Lower leg skin (tissue), 4 donors: ENCODE results near the gene STPG2. TPM values are rescaled to one million over a fixed set of nuclear protein-coding genes. Genes with fewer than 3 reads are reported as not detected.

Experiments
- DNase-seq, 2 donors: peaks; one replicate each; pipeline ENCODE4 v3.0.0-alpha.2; 2019; ENCODE audit warnings: low spot score in 2 of 2
- H3K4me3 ChIP-seq: fragments of 200-600 bp; sonication (generic); 2 replicates; pipeline ENCODE4 v1.5.1; 2017; ENCODE audit warnings: mild to moderate bottlenecking, low read depth; ENCODE audit not compliant: poor library complexity, severe bottlenecking
- POLR2A ChIP-seq, 2 donors: fragments of 450-650 bp; IDR thresholded peaks; one replicate each; pipeline ENCODE4 v1.6.1; 2016 to 2017; ENCODE audit warnings: antibody characterized with exemption in 2 of 2, mild to moderate bottlenecking in 1 of 2, moderate library complexity in 1 of 2
- WGBS, 2 donors: methylation state at CpG; one replicate each; pipeline ENCODE4 v1.1.5; 2018; 5-methylcytosine and 5-hydroxymethylcytosine counted together
- intact Hi-C: fragments of 100-400 bp; cut with DNase I; formaldehyde crosslinking; loops from one replicate; pipeline ENCODE4 v1.15.0; 2023; ENCODE audit warnings: low total_unique reads
- total RNA-seq, 4 donors: library from RNA; depleted of rRNA; stranded (reverse); fragments of >200 nt; gene quantifications; one replicate each; pipeline ENCODE4 v1.1.0, GENCODE V29; 2016
- TF ChIP-seq, protein P1 (sequence below), 3 donors: fragments of 450-650 bp; IDR thresholded peaks; one replicate each; pipeline ENCODE4 v1.5.1; 2016; ENCODE audit warnings: antibody characterized with exemption in 3 of 3, mild to moderate bottlenecking in 3 of 3, moderate library complexity in 2 of 3

STPG2 gene
- total RNA-seq, 4 donors from 2014 or later = 0.21 to 0.84 (median 0.38) TPM

GRCh38 chr4:97530676-97531075 is 612.6 kb downstream of the STPG2 start:
- intact Hi-C loops = no loop called here
- WGBS, 2 donors = 63 to 75% methylated on average over 1 of the region's 1 CpG
- TF ChIP-seq, protein P1, sequence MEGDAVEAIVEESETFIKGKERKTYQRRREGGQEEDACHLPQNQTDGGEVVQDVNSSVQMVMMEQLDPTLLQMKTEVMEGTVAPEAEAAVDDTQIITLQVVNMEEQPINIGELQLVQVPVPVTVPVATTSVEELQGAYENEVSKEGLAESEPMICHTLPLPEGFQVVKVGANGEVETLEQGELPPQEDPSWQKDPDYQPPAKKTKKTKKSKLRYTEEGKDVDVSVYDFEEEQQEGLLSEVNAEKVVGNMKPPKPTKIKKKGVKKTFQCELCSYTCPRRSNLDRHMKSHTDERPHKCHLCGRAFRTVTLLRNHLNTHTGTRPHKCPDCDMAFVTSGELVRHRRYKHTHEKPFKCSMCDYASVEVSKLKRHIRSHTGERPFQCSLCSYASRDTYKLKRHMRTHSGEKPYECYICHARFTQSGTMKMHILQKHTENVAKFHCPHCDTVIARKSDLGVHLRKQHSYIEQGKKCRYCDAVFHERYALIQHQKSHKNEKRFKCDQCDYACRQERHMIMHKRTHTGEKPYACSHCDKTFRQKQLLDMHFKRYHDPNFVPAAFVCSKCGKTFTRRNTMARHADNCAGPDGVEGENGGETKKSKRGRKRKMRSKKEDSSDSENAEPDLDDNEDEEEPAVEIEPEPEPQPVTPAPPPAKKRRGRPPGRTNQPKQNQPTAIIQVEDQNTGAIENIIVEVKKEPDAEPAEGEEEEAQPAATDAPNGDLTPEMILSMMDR (IDR thresholded peaks at IDR 0.05) = no peak
- no peak for TF ChIP-seq POLR2A (IDR thresholded peaks at IDR 0.05)

GRCh38 chr4:97525236-97525635 is 618.0 kb downstream of the STPG2 start:
- no peak overlapping the region for H3K4me3 ChIP-seq
- TF ChIP-seq POLR2A (IDR thresholded peaks at IDR 0.05) = no peak
- TF ChIP-seq, protein P1 (IDR thresholded peaks at IDR 0.05) = no peak
- DNase-seq = no peak
- WGBS, 2 donors = 75 to 78% methylated on average over 3 of the region's 3 CpGs
- intact Hi-C loops = no loop called here

More at GRCh38 chr4:97530676-97531075, 612.6 kb downstream of the STPG2 start:
- no peak overlapping the region for H3K4me3 ChIP-seq
- DNase-seq = no peak

- 80 to 85% methylated on average over 1 of the region's 1 CpG for WGBS, 2 donors
- no peak overlapping the region for H3K4me3 ChIP-seq
- no peak for DNase-seq
- intact Hi-C loops = no loop called here
- no peak for TF ChIP-seq POLR2A (IDR thresholded peaks at IDR 0.05)
Observed at GRCh38 chr4:97517939-97518338, 625.3 kb downstream of the STPG2 start.

- no peak overlapping the region for H3K4me3 ChIP-seq
- intact Hi-C loops = no loop called here
- DNase-seq = no peak
- no peak for TF ChIP-seq POLR2A (IDR thresholded peaks at IDR 0.05)
- TF ChIP-seq, protein P1 (IDR thresholded peaks at IDR 0.05) = no peak
- WGBS, 2 donors = 65 to 80% methylated on average over 3 of the region's 3 CpGs
Observed at GRCh38 chr4:97513917-97514316, 629.4 kb downstream of the STPG2 start.

Other genes with a start within 250 kb of the STPG2 start
- 10 to 100 TPM; 24.1 to 29.2 (median 26.5) TPM for gene RAP1GDS1, start 117.9 kb upstream of the STPG2 start, total RNA-seq